ENCODE results near the gene IFIT3. TPM values are rescaled to one million over a fixed set of nuclear protein-coding genes. Genes with fewer than 3 reads are reported as not detected.

The IFIT3 gene, protein sequence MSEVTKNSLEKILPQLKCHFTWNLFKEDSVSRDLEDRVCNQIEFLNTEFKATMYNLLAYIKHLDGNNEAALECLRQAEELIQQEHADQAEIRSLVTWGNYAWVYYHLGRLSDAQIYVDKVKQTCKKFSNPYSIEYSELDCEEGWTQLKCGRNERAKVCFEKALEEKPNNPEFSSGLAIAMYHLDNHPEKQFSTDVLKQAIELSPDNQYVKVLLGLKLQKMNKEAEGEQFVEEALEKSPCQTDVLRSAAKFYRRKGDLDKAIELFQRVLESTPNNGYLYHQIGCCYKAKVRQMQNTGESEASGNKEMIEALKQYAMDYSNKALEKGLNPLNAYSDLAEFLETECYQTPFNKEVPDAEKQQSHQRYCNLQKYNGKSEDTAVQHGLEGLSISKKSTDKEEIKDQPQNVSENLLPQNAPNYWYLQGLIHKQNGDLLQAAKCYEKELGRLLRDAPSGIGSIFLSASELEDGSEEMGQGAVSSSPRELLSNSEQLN
- total RNA-seq (2022; extraction: Qiagen RNA extraction; ENCODE audit: low read depth), result 4.9 to 8.8 TPM (median 6.9 TPM) in 5 replicates

DNA sequence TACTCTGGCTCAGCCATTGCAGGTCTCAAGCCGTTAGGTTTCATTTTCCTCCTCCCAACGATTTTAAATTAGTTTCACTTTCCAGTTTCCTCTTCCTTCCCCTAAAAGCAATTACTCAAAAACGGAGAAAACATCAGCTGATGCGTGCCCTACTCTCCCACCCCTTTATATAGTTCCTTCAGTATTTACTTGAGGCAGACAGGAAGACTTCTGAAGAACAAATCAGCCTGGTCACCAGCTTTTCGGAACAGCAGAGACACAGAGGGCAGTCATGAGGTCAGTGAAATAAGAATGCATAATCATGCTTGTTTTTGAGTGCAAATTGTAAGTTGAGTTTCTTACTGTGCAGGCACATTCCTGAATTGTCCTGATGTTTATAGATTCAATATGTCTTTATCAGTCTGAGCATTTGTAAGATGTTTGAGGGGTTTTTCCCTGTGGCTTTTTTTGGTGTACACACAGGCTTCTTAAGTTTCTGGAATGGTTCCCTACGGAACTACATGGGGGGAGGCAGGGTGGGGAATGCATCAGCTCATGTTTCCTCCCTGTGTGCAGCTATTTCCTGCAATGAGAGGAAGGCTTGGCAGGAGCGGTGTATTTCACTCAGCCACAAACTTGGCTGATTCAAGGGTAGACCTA, at the start of gene IFIT3:
IFIT3 (plus strand) TSS at position 195 of the 639 bp plus-strand sequence; CDS start at position 272, 77 bp downstream.

DNA sequence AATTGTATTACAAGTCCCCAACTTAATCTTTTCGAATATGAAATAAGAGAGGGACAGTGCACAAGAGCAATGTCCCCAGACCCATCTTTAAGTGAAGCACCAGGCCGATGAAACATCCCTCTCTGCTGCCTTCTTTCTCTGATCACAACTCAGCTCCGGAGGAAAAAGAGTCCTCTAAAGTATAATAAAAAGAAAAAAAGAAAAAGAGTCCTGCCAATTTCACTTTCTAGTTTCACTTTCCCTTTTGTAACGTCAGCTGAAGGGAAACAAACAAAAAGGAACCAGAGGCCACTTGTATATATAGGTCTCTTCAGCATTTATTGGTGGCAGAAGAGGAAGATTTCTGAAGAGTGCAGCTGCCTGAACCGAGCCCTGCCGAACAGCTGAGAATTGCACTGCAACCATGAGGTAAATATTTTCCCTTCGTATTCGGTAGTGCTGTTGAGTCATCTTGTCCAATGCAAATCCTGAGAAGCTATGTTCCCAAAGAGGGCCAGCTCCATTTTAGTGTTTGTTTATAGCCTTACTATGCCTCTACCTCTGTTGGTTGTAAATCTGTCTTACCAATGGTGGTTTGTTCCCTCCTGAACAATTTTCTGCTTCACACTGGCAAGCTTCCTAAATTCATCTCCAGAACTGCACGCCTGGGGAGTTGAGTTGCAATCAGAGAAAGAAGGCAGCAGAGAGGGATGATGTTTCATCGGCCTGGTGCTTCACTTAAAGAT, 25.9 kb upstream of the IFIT3 start, which contains the start of gene IFIT2:
IFIT2 (plus strand) TSS at position 326 of the 725 bp plus-strand sequence; CDS start at position 404, 78 bp downstream.

DNA sequence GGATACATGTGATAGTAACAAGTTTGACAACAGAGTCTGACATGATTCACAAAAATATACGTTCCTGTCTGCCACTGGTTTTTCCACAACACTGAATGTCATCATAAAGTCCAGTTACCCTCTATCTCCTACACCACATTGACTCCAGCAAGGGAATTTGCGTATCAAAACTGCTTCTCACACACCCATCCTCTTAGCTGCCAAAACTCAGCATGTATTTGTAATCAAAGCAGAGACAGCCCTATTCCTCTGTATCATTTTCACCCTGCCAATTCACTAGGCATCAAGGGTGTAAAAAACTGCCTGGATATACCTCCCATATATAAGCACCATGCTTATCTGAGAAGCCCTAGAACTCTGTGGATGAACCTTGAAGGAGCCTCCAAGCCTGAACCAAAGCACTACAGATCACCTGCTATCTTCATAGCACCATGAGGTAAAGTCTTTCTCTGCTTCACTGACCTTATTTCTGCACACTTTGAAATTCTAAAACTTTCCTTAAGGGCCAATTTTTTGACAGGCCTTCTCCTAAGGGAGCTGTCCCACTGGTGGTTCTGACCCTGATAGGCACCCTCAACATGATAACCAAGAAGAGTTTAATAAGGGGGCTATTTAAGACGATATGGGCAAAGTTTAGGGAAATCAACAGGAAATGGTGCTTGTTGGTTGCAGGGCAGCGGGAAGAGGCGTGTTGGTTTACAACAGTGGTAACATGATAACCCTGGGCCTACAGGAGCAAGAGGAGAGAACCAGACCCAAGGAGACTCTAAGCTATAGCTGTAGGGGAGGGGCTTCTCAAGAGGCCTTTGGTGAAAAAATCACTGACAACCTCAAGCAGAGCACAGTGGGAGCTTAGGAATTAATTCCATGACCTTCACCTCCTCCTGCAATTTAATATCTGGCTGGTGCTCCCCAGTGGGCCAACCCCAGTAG, 50.2 kb downstream of the IFIT3 start, which contains the start of gene IFIT1B:
IFIT1B (plus strand) TSS at position 352 of the 933 bp plus-strand sequence; CDS start at position 432, 80 bp downstream.

Other genes with a start within 250 kb of the IFIT3 start
- gene CH25H, start 120.7 kb upstream of the IFIT3 start, total RNA-seq (2022; extraction: Qiagen RNA extraction; ENCODE audit: low read depth), result 0.09 to 0.13 TPM in 2 of 5 replicates, not detected in the others
- gene LIPA, start 76.2 kb upstream of the IFIT3 start, total RNA-seq (2022; extraction: Qiagen RNA extraction; ENCODE audit: low read depth), result 36.2 to 54.7 TPM (median 47.8 TPM) in 5 replicates
- gene IFIT2, start 26.0 kb upstream of the IFIT3 start, total RNA-seq (2022; extraction: Qiagen RNA extraction; ENCODE audit: low read depth), result 2.5 to 4.8 TPM (median 3.6 TPM) in 5 replicates
- not detected in 5 replicates for gene IFIT1B, start 50.1 kb downstream of the IFIT3 start, total RNA-seq (2022; extraction: Qiagen RNA extraction; ENCODE audit: low read depth)
- 4.3 to 7.0 TPM (median 5.3 TPM) in 5 replicates for gene IFIT1, start 64.6 kb downstream of the IFIT3 start, total RNA-seq (2022; extraction: Qiagen RNA extraction; ENCODE audit: low read depth)
- 6.0 to 11.3 TPM (median 8.4 TPM) in 5 replicates for gene IFIT5, start 86.6 kb downstream of the IFIT3 start, total RNA-seq (2022; extraction: Qiagen RNA extraction; ENCODE audit: low read depth)
- gene SLC16A12, start 207.6 kb downstream of the IFIT3 start, total RNA-seq (2022; extraction: Qiagen RNA extraction; ENCODE audit: low read depth), result 0.05 TPM in 1 of 5 replicates, not detected in the others